VCaP (cell line): ENCODE data around the gene OR6M1.

Source experiments
- H3K27ac ChIP-seq: fragments of 450-650 bp; 2 replicates; pipeline ENCODE4 v1.5.1; 2017
- CTCF ChIP-seq: fragments of 450-650 bp; conservative IDR thresholded peaks from 2 replicates; pipeline ENCODE4 v1.5.1; 2017; ENCODE audit warnings: mild to moderate bottlenecking, moderate library complexity

Gene OR6M1

GRCh38 chr11:123798513-123799252 is 7.5 kb downstream of the OR6M1 start:
- no peak overlapping the region for H3K27ac ChIP-seq
- no peak for TF ChIP-seq CTCF

GRCh38 chr11:123798079-123798478 is 8.1 kb downstream of the OR6M1 start:
- H3K27ac ChIP-seq, result no peak overlapping the region
- no peak for TF ChIP-seq CTCF

GRCh38 chr11:123797541-123797940 is 8.6 kb downstream of the OR6M1 start:
- no peak for TF ChIP-seq CTCF
- no peak overlapping the region for H3K27ac ChIP-seq

GRCh38 chr11:123797114-123797513 is 9.0 kb downstream of the OR6M1 start:
- no peak overlapping the region for H3K27ac ChIP-seq

GRCh38 chr11:123796226-123796625 is 9.9 kb downstream of the OR6M1 start:
- no peak overlapping the region for H3K27ac ChIP-seq
- no peak for TF ChIP-seq CTCF

More at GRCh38 chr11:123797114-123797513, 9.0 kb downstream of the OR6M1 start:
- TF ChIP-seq CTCF, result no peak

- TF ChIP-seq CTCF, result no peak
- no peak overlapping the region for H3K27ac ChIP-seq
Measured at GRCh38 chr11:123783536-123783935, 22.6 kb downstream of the OR6M1 start.

- no peak for TF ChIP-seq CTCF
Measured at GRCh38 chr11:123778511-123778910, 27.6 kb downstream of the OR6M1 start.

More at GRCh38 chr11:123778511-123778910, 27.6 kb downstream of the OR6M1 start:
- no peak overlapping the region for H3K27ac ChIP-seq
